ENCODE data around the gene IRF2BP2. TPM values are rescaled to one million over a fixed set of nuclear protein-coding genes. Genes with fewer than 3 reads are reported as not detected.

Gene IRF2BP2
- total and polyA plus RNA-seq, 2 of the 13 experiments (the other 11 are each of a cell fraction or from before 2014, with no cell fraction given), result 140 to 147 TPM

DNA sequence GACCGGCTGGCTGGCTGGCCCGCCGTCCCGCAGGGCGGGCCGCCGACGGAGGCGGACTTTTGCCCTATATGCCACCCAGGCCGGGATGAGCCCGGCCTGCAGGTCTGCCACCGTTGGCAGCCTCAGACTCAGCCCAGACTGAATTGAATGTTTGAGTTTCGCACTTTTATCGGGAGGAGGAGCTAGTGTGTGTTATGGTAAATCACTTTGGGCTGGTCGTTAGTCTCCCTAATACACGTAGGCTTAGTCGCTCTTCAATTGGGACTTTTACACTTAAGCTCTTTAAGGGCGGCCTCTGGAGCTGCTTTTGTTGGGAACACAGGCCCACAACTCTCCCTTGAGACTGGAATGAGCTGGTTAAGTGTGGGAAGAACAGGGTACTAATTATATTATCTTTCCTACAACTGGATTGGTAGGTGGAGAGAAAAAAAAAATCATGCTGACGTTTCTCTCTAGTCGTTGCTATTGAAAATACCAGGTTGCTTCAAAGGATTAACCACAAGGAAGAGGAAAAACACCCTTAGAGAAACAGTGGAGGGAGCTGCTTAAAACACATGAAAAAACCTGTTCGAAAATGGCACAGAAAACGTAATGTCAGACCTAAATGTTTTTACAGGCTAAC lies 1.4 kb upstream of the IRF2BP2 start (continued):
- TF ChIP-seq SYNCRIP (IDR thresholded peaks at IDR 0.05; ENCODE audit: insufficient read depth, low read depth, low read length) (no peak), ZNF569 (CRISPR knock-in tag; IDR thresholded peaks at IDR 0.05; ENCODE audit: borderline replicate concordance) (no peak), ZFP36L1 (CRISPR knock-in tag; IDR thresholded peaks at IDR 0.05) (no peak; the same call in 1 of the 2 replicates), KLF11 (CRISPR knock-in tag; IDR thresholded peaks at IDR 0.05) (no peak), HOXA3 (CRISPR knock-in tag; IDR thresholded peaks at IDR 0.05) (no peak), ZNF230 (CRISPR knock-in tag; IDR thresholded peaks at IDR 0.05) (no peak), REPIN1 (CRISPR knock-in tag; IDR thresholded peaks at IDR 0.05; ENCODE audit: borderline replicate concordance, low read depth) (peak; percentile 47; the same call in 1 of the 2 replicates), SMARCE1 (IDR thresholded peaks at IDR 0.05; ENCODE audit: borderline replicate concordance) (no peak), PRPF4 (IDR thresholded peaks at IDR 0.05; ENCODE audit: low read depth, low read length, poor library complexity, severe bottlenecking) (no peak), ZNF816 (CRISPR knock-in tag; IDR thresholded peaks at IDR 0.05; ENCODE audit: borderline replicate concordance) (no peak), ZNF720 (CRISPR knock-in tag; IDR thresholded peaks at IDR 0.05) (no peak), ZNF10 (CRISPR knock-in tag; IDR thresholded peaks at IDR 0.05; ENCODE audit: borderline replicate concordance, low read depth) (no peak), THAP11 (CRISPR knock-in tag; IDR thresholded peaks at IDR 0.05) (peak; percentile 3), SRSF9 (IDR thresholded peaks at IDR 0.05; ENCODE audit: borderline replicate concordance, insufficient read depth, low read depth, low read length, poor library complexity, severe bottlenecking) (no peak), GFI1 (CRISPR knock-in tag; IDR thresholded peaks at IDR 0.05; ENCODE audit: borderline replicate concordance) (no peak)
- TF ChIP-seq, protein P1, sequence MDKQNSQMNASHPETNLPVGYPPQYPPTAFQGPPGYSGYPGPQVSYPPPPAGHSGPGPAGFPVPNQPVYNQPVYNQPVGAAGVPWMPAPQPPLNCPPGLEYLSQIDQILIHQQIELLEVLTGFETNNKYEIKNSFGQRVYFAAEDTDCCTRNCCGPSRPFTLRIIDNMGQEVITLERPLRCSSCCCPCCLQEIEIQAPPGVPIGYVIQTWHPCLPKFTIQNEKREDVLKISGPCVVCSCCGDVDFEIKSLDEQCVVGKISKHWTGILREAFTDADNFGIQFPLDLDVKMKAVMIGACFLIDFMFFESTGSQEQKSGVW (CRISPR knock-in tag; IDR thresholded peaks at IDR 0.05; ENCODE audit: borderline replicate concordance), result no peak
- TF ChIP-seq, protein P2, sequence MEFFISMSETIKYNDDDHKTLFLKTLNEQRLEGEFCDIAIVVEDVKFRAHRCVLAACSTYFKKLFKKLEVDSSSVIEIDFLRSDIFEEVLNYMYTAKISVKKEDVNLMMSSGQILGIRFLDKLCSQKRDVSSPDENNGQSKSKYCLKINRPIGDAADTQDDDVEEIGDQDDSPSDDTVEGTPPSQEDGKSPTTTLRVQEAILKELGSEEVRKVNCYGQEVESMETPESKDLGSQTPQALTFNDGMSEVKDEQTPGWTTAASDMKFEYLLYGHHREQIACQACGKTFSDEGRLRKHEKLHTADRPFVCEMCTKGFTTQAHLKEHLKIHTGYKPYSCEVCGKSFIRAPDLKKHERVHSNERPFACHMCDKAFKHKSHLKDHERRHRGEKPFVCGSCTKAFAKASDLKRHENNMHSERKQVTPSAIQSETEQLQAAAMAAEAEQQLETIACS (CRISPR knock-in tag; IDR thresholded peaks at IDR 0.05), result peak; percentile 46; the same call in 1 of the 2 replicates
- TF ChIP-seq, protein P3, sequence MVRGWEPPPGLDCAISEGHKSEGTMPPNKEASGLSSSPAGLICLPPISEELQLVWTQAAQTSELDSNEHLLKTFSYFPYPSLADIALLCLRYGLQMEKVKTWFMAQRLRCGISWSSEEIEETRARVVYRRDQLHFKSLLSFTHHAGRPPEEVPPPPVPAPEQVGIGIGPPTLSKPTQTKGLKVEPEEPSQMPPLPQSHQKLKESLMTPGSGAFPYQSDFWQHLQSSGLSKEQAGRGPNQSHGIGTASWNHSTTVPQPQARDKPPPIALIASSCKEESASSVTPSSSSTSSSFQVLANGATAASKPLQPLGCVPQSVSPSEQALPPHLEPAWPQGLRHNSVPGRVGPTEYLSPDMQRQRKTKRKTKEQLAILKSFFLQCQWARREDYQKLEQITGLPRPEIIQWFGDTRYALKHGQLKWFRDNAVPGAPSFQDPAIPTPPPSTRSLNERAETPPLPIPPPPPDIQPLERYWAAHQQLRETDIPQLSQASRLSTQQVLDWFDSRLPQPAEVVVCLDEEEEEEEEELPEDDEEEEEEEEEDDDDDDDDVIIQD (CRISPR knock-in tag; IDR thresholded peaks at IDR 0.05; ENCODE audit: low read depth), result no peak
- TF ChIP-seq, protein P4, sequence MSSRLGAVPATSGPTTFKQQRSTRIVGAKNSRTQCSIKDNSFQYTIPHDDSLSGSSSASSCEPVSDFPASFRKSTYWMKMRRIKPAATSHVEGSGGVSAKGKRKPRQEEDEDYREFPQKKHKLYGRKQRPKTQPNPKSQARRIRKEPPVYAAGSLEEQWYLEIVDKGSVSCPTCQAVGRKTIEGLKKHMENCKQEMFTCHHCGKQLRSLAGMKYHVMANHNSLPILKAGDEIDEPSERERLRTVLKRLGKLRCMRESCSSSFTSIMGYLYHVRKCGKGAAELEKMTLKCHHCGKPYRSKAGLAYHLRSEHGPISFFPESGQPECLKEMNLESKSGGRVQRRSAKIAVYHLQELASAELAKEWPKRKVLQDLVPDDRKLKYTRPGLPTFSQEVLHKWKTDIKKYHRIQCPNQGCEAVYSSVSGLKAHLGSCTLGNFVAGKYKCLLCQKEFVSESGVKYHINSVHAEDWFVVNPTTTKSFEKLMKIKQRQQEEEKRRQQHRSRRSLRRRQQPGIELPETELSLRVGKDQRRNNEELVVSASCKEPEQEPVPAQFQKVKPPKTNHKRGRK (CRISPR knock-in tag; IDR thresholded peaks at IDR 0.05), result no peak
- TF ChIP-seq, protein P5, sequence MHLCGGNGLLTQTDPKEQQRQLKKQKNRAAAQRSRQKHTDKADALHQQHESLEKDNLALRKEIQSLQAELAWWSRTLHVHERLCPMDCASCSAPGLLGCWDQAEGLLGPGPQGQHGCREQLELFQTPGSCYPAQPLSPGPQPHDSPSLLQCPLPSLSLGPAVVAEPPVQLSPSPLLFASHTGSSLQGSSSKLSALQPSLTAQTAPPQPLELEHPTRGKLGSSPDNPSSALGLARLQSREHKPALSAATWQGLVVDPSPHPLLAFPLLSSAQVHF (CRISPR knock-in tag; IDR thresholded peaks at IDR 0.05), result no peak
- TF ChIP-seq, protein P6, sequence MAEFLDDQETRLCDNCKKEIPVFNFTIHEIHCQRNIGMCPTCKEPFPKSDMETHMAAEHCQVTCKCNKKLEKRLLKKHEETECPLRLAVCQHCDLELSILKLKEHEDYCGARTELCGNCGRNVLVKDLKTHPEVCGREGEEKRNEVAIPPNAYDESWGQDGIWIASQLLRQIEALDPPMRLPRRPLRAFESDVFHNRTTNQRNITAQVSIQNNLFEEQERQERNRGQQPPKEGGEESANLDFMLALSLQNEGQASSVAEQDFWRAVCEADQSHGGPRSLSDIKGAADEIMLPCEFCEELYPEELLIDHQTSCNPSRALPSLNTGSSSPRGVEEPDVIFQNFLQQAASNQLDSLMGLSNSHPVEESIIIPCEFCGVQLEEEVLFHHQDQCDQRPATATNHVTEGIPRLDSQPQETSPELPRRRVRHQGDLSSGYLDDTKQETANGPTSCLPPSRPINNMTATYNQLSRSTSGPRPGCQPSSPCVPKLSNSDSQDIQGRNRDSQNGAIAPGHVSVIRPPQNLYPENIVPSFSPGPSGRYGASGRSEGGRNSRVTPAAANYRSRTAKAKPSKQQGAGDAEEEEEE (CRISPR knock-in tag; IDR thresholded peaks at IDR 0.05; ENCODE audit: borderline replicate concordance), result no peak

Measured in HepG2 (cell line).